Measurements from ENCODE around the gene MCUR1.
"Not testable (repeated sequence)": the region's sequence is repeated elsewhere in the genome, so short reads cannot be mapped to it uniquely, and the experiment has no call there.

The MCUR1 gene, protein sequence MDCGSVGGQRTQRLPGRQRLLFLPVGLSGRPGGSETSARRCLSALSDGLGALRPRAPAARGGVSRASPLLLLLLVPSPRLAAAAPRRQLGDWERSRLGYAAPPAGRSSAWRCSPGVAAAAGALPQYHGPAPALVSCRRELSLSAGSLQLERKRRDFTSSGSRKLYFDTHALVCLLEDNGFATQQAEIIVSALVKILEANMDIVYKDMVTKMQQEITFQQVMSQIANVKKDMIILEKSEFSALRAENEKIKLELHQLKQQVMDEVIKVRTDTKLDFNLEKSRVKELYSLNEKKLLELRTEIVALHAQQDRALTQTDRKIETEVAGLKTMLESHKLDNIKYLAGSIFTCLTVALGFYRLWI

DNA sequence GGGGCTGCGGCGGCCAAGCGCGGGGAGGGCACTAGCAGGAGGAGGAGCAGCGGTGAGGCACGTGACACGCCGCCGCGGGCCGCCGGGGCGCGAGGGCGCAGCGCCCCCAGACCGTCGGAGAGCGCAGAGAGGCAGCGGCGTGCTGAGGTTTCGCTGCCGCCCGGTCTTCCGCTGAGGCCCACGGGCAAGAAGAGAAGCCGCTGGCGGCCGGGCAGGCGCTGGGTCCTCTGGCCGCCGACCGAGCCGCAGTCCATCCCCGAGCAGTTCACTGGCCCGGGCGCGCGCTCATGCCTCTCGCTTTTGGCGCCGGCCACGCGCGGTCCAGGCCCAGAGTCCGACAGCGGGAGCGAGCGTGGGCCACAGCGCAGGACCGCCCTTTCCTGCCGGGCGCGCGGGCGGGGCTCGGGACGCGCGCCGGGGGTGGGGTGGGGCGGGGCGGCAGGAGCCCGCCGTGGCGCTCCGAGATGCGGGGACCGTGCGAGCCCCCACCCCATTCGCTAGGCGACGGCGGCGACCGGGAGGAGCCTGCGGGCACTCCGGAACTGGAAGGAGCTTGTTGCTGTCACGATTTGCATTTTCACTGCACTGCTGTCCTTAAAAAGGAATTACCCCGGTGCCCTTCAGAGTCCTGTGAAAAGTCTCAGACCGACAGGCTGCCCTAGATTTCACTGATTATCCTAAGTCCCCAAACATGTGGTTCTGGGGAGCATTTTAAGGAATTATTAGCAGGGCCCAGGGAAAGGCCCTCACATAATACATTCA lies at the start of gene MCUR1:
Gene MCUR1 (minus strand): TSS at position 382 of the 762 bp plus-strand sequence. CDS start 128 bp downstream, at position 254.
- peak; percentile 37 for DNase-seq

DNA sequence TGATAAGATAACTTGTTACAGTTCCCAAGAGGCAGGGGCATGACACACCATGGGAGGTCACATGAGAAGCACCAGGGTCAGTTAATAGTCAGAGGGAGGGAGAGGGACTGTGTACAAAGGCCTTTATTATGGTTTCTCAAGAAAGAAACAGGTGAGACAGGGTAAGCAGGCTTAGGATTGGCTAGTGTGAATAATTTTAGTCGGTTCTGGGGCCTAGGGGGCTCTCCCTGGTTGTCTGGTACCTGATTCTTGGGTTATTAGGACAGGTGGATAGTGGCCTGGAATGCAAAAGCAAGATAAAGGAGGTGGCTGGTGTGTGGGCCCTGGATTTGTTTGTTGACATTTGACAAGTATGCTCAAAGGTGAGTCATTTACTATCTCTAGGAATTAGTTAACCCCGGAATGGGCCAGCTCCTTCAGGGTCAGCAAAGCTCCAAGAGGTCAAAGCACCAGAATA lies 49.4 kb upstream of the MCUR1 start:
- no peak for DNase-seq

DNA sequence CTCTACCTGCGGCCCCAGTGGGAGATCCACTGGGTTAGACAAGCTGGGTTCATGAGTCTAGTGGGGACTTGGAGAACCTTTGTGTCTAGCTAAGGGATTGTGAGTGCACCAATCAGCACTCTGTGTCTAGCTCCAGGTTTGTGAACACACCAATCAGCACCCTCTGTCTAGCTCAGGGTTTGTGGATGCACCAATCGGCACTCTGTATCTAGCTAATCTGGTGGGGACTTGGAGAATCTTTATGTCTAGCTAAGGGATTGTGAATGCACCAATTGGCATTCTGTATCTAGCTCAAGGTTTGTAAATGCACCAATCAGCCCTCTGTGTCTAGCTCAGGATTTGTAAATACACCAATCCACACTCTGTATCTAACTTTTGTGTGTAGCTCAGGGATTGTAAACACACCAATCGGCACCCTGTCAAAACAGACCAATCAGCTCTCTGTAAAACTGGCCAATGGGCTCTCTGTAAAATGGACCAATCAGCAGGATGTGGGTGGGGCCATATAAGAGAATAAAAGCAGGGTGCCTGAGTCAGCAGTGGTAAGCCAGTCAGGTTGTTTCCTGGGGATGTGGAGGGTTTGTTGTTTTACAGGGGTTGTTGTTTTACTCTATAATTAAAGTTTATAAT lies 46.3 kb upstream of the MCUR1 start:
- not testable (repeated sequence) for DNase-seq

DNA sequence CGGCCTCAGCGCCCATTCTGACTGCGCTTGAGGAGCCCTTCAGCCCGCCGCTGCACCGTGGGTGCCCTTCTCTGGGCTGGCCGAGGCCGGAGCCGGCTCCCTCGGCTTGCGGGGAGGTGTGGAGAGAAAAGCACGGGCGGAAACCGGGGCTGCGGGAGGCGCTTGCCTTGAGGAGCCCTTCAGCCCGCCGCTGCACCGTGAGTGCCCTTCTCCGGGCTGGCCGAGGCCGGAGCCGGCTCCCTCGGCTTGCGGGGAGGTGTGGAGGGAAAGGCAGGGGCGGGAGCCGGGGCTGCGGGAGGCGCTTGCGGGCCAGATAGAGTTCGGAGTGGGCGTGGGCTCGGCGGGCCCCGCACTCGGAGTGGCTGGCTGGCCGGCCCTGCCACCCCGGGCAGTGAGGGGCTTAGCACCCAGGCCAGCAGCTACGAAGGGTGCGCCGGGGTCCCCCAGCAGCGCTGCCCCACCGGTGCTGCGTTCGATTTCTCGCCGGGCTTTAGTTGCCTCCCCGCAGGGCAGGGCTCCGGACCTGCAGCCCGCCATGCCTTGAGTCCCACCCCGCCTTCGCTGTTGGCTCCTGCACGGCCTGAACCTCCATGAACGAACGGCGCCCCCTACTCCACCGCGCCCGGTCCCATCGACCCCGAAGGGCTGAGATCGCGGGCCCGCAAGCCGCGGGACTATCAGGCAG lies 45.7 kb upstream of the MCUR1 start:
- no peak for DNase-seq

DNA sequence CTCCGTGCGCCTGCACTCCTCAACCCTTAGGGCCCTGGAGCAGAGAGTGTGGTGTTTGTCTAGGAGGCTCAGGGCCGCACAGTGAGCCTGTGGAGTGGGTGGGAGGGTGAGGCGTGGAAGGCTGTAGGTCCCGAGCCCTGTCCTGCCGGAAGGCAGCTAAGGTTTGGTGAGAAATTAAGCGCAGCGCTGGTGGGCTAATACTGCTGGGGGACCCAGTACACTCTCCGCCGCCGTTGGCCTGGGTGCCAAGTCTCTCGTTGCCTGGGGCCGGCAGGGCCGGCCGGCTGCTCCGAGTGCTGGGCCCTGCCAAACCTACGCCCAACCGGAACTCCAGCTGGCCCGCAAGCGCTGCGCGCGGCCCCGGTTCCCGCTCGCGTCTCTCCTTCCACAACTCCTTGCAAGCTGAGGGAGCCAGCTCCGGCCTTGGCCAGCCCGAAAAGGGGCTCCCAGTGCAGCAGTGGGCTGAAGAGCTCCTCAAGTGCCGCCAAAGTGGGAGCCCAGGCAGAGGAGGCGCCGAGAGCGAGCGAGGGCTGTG lies 40.4 kb upstream of the MCUR1 start:
- DNase-seq: no peak

DNA sequence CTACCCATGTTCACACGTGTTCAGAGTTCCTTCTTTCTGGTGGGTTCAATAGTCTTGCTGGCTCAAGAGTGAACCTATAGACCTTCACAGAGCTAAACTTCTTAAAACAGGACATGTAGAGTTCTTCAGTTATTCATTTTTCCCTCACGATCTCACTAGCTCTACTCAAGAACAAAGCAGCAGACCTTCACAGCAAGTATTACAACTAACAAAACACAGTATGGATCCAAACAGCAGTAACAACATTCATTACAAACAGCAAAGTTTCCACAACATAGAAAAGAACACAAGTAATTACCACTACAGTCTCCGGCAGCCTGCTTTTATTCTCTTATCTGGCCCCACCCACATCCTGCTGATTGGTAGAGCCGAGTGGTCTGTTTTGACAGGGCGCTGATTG lies 39.5 kb upstream of the MCUR1 start:
- DNase-seq: no peak

DNA sequence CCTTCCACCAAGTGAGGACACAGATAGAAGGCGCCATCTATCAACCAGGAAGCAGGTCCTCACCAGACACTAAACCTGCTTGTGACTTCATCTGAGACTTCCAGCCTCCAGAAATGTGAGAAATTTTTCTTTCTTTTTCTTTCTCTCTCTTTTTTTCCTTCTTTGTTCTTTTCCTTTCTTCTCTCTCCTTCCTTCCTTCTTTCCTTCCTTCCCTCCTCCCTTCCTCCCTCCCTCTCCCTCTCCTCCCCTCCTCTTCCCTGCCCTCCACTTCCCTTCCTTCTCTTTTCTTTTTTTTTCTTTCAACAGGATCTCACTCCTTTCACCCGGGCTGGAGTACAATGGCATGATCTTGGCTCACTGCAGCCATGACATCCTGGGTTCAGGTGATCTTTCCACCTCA lies 37.4 kb upstream of the MCUR1 start:
- no peak for DNase-seq

DNA sequence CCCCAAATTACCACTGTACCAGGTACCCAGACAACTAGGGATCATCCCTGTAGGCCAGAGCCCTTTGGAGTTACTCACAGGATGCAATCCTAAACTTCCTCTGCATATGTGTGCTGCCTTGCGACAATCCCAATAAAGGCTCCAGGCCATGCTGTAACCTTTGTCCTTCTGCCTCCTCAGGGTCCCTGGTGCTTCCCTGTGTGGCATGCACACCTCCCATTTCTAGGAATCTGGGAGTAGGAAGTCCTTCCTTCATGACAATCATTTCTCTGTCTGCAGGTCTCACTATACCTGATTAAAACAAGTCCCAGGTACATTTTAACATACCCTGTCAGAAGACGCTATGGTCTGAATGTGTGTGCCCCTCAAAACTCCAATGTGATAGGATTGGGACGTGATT lies 37.0 kb upstream of the MCUR1 start:
- no peak for DNase-seq

DNA sequence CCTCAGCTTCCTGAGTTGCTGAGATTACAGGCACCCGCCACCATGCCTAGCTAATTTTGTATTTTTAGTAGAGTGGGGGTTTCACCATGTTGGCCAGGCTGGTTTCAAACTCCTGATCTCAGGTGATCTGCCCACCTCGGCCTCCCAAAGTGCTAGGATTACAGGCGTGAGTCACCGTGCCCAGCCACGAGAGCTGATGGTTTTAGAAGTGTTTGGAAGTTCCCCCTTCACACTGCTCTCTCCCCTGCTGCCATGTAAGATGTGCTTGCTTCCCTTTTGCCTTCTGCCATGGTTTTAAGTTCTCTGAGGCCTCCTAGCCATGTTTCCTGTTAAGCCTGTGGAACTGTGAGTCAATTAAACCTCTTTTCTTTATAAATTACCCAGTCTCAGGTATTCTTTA lies 36.3 kb upstream of the MCUR1 start:
- not testable (repeated sequence) for DNase-seq

DNA sequence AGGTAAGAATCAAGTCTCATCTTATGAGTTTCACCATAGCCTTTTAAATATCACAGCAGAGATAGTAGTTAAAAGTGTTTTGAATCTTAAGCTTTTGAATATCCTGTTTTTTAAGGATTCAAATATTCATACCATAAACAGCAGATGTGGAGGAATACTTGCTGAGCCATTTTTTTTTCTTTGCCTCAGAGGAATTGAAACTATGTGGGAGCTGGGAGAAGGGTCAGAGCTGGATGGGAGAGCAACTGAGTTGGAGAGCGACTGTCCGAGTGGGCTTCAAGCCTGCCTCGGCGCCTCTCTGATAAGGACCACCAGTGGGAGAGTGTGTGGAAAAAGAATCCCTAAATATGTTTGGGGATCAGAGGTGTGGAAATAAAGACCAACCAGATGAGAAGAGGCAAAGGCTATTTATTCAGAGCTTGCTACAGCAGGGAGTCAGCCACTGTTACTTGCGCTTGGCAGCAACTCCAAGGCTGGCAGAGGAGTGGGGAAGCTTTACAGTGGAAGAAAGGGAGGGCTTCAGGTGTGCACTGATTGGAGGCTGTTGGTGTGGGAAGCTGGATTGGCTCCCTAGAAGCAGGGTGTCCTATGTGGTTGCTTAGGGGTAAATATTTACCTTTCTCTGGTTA lies 34.3 kb upstream of the MCUR1 start:
- DNase-seq: no peak

DNA sequence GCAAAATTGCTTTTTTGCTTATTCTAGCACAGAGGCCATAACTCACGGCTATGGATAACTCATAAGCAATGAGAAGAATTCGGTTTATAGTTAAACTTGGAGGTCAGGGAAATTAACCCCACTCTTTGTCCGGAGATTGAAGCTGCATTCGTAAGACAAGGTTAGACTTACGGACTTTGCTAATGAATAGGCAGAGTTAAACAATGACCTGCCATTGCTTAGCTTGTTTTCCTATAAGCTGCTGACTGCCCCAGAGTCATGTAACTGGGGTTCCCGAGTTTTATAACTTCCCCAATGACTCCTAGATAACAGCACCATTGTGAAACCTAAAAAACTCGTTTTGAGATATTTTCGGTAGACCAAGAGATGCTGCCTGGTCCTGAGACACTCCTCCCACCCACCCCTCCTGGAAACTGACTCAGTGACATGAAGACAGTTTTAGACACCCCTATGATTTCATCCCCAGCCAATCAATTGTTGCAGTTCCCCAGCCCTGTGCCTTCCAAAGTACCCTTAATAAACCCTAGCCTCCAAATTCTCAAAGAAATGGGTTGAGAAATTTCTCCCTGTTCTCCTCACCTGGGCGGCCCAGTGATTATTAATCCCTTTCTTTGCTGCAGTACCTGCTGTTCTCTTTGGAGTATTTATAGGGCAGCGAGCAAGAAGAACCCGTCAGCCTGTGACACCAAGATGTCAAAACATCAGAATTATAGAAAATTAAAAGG lies 33.1 kb upstream of the MCUR1 start:
- no peak for DNase-seq

DNA sequence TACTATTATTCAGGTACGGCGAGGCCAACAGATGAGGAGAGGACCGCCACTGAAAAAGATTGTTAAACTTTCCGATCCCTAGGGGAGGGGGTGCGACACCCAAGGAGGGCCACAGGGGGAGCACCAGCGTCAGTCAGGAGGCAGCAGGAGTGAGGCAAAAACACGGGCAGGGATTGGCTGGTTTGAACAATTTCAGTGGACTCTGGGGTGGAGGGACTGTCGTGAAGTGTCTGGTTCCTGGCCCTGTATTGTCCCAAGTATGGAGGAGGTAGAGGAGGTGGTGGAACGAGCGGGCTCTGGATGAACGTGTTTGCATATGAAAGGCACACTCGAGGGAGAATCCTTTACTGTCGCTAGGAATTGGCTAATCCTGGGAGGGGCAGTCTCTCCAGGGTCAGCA lies 32.5 kb upstream of the MCUR1 start:
- DNase-seq: no peak

DNA sequence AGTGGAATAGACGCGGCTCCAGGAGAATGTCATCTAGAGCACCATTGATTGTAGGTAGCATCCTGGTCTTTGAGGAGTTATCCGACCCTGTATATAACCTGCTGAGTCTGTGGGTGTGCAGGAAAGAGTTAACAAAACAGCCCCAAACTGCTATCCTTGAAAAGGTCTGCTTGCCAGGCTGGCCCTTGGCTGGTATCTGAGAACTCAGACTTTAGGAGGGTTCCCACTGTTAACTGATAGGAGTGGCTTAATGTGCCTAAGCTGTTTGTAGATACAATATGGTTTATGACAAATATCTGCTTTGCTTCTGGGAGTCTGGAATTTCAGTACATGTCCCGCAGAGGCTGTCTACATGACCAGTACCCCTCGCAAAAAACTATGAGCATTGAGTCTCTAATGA lies 27.6 kb upstream of the MCUR1 start:
- DNase-seq: no peak

DNA sequence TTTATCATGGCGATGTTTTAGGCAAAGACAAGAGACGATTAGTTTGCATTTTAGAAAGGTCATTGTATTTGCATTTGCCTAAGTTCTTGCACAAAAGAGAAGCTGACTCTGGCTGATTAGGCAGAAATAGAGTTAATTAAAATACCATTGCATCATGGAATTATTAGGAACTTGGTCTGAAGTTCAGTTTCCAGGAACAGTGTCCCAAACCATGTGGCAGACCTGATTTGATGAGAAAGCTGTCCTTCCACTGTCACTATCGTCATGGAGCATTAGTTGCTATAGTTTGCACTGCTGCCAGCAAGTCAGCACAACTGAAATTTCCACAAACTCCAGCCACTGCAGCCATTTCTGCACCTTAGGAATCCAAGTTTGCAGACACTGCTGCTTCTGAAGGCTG lies 24.3 kb upstream of the MCUR1 start:
- no peak for DNase-seq

DNA sequence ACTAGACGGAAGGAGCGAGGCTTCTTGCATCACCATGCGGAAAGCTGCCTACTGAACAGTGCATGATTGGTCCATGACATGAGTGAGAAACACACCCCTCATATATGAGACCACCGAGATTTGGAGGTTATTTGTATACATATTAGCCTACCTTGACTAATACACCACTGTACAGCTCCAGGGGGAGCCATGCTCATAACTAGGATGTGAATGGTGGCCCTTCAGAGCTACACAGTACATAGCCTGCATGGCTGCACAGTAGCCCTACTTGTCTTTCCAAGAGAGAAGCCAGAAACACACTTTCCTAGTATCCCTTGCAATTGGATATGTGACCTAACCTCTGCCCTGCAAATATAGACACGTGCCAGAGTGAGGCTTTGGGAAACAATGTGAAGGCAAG lies 21.8 kb upstream of the MCUR1 start:
- DNase-seq: no peak

DNA sequence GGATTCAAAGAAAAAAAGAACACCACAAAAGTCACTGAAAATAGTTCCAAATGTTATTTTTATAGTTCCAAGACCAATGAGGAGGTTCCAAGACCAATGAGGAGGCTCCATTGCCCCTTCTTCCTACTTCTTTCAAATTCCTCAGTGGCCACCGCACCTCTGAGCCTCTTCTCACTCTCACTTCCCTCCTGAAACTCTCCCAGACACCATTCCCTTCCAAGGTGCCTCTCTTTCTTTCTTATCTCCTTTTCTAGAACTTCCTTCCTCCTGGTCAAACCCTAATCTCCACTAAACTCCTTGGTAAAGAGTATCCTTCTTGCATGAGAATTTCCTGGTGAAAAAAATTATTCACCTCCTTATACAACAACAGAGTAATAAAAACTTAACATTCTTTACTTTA lies 20.4 kb upstream of the MCUR1 start:
- DNase-seq: no peak

DNA sequence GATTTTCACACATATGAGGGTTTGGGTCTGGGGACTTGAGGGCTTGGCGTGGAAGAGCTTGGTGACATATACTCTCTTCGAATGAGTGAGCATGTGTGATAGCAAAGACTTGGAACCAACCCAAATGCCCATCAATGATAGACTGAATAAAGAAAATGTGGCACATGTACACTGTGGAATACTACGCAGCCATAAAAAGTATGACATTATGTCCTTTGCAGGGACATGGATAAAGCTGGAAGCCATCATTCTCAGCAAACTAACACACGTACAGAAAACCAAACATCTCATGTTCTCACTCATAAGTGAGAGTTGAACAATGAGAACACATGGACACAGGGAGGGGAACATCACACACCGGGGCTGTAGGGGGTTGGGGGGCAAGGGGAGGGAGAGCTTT lies 19.7 kb upstream of the MCUR1 start:
- DNase-seq: not testable (repeated sequence)

DNA sequence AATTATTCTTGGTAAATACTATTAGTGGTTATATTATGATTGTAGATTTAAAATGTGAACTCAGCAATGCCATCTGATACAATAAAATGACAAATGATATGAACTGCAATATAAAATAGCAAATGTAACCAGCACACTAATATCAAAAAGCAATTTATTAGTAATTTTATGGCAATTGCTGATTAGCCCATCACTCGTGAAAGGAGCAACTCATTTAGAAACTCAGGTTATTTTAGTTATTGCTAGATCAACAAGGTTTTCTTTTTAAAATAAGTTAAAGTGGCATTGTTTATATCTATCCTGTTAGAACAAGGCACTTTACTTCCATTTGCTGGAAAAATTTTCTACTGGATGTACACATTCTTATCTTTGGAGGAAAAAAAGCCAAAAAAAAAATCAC lies 18.4 kb upstream of the MCUR1 start:
- no peak for DNase-seq

DNA sequence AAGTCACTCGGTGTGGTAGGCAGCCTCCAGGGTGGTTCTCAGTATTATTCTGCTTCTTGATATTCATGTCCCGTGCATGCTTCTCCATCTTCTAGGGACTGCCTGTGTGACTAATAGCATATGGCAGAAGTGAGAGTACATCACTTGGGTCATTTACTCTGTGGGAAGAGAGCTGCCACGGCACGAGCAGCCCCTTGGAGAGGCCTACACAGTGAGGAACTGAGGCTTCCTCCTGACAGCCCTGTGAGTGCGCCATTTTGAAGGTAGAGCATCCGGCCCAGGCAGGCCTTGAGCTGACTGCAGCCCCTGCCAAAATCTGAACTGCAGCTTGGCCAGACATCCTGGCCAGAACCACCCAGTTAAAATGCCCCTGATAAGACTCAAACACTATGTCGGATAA lies 17.3 kb upstream of the MCUR1 start:
- no peak for DNase-seq

DNA sequence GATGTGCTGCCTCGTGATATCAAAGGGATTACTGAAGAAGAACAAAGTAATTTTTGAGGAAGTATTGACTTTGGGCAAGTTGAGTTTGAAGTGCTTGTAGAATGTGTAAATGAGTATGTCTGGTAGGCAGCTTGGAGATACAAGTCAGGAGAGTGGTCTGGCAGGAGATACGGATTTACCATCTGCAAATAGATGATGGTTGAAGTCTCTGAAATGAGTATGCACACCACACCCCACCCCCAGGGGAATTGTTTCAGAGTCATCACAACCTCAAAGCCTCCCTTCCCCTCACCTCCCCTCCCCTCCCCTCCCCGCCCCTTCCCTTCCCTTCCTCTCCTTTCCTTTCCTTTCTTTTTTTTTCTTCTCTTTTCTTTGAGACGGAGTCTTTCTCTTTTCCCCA lies 16.4 kb upstream of the MCUR1 start:
- no peak for DNase-seq

DNA sequence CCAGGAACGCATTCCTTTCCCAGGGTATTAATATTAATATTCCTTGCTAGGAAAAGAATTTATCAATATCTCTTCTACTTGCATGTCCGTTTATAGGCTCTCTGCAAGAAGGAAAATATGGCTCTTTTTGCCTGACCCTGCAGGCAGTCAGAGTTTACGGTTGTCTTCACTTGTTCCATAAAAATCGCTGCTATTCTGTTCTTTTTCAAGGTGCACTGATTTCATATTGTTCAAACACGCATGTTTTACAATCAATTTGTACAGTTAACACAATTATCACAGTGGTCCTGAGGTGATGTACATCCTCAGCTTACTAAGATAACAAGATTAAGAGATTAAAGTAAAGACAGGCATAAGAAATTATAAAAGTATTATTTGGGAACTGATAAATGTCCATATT lies 15.1 kb upstream of the MCUR1 start:
- not testable (repeated sequence) for DNase-seq

All from NCI-H1092 (cell line).